Hypothalamus (tissue), 51 donors: ENCODE measurements around the gene CLASP2.
"Not testable (repeated sequence)": the region's sequence is repeated elsewhere in the genome, so short reads cannot be mapped to it uniquely, and the experiment has no call there.

ENCODE experiments used
- DNase-seq, 51 donors: peaks; one replicate each; lab custom pipeline; 2025; lab: John Stamatoyannopoulos, UW

CLASP2 gene

GRCh38 chr3:33461097-33461496 lies 257.0 kb downstream of the CLASP2 start:
- no peak for DNase-seq

GRCh38 chr3:33459577-33459976 lies 258.5 kb downstream of the CLASP2 start:
- DNase-seq, result not testable (repeated sequence)

GRCh38 chr3:33458446-33458845 lies 259.6 kb downstream of the CLASP2 start:
- DNase-seq, result no peak

GRCh38 chr3:33456756-33457155 lies 261.3 kb downstream of the CLASP2 start:
- no peak for DNase-seq

- DNase-seq, result no peak
Measured at GRCh38 chr3:33453331-33453761, 264.7 kb downstream of the CLASP2 start.

- not testable (repeated sequence) for DNase-seq
Measured at GRCh38 chr3:33451994-33452393, 266.1 kb downstream of the CLASP2 start.

GRCh38 chr3:33447958-33448357 lies 270.1 kb downstream of the CLASP2 start:
- no peak for DNase-seq

- not testable (repeated sequence) for DNase-seq
Measured at GRCh38 chr3:33447256-33447625, 270.8 kb downstream of the CLASP2 start.
